Forelimb muscle (tissue), 1 donor: ENCODE data around the gene ZNF423. TPM values are rescaled to one million over a fixed set of nuclear protein-coding genes. Genes with fewer than 3 reads are reported as not detected.

ENCODE experiments used
- DNase-seq: peaks from one replicate; pipeline ENCODE4 v3.0.0-alpha.2; 2013; ENCODE audit warnings: low read depth
- polyA plus RNA-seq: library from polyadenylated mRNA; unstranded; fragments of 120-200 nt; gene quantifications from one replicate; pipeline ENCODE4 v1.2.1, GENCODE V29; 2013; ENCODE audit not compliant: insufficient read length

ZNF423 gene
- polyA plus RNA-seq, 1 donor, result 26.2 TPM

DNA sequence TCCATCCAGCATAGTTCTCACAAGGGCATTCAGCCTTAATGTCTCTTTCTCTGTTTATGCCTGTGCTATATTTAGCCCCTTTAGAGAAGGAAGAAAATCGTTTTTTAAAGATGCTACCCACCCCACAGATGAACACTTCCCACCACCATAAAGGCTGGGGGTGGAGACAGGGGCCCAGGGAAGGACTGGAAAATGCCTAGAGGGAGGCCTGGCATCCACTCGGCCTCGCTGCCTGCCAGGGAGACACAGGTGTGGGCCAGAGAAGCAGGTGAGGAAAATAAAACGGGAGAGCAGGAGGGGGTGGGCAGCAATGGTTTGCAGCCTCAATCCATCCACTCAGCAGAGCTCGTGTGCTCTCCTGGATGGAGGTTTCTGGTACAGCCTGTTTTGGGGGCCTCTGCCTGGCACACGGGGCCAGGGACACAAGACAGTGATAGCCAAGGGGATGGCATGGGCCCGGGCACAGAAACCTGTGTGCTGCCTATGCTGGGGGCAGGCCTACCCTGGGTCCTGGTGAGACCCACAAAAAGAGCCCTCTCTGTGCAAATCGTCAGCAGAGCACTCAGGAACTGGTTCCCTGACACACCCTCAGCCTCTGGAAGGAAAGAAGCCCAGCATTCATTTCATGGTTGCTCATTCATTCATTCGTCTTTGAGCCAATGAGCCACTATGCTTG lies 360.9 kb downstream of the ZNF423 start:
- DNase-seq, result no peak

DNA sequence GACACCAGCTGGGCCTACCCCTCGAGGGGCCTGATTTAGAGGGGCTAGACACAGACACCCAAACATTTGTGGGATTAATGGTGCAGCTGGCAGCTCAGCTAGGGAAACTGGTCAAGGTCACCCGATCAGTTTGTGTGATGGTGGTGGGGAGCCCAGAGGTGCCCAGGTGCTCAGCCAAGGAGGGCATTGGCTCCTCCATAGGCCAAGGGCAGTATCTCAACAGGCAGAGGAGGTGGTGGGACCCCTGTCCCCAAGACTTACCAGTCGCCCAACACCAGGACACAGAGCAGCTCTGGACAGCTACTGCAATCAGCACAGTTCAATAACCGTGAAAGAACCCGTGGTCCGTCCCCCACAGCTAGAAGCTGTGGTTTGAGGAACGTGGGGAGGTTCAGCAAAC lies 361.4 kb downstream of the ZNF423 start:
- no peak for DNase-seq

DNA sequence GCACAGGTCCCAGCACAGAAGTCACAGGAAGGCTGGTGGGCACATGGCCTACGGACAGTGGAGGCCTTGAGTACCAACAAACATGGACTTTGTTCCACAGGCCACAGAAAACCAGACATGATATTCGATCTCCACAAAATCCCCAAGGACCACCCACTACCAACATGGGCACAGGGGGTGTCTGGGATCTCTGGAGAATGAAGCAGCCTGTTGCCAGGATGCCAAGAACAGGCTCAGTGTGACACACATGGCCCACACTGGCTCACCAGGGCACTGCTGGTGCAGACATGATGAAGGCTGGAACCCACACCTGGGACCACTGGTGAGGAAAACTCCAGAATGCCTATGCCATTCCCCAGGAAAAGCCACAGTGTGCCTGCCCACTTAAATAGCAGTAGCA lies 362.1 kb downstream of the ZNF423 start:
- no peak for DNase-seq

DNA sequence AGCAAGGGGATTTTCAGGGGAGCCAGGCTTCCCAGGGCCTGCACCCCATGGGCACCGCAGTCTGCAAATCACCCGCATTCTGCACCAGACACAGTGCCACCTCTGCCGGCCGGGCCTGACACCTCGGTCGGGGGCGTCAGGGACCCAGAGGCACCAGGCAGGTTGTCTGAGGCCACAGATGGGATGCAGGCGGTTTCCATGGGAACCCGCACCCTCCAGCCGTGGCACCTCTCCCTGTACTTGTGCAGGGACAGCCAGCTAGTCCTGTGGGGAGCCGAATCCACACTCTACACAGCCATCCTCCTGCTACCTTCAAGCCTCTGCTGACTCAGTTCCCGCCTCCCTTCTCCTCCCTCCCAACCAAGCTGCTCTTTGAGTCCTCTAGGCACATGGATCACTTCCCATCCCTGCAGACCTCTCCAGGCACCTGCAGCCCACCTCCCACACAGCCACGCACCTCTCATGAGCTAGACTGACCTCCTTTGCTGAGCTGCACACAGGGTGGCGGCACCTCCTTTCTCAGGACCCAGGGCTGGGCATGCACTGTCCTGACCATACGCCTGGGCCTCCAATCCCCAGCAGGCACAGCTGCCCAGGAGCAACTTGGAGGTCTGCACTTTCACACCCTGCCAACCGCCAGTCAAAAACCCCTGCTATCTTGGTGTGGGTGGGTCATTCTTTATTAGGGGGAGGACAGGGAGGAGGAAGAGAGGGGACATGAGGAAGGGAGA lies 362.9 kb downstream of the ZNF423 start:
- no peak for DNase-seq

DNA sequence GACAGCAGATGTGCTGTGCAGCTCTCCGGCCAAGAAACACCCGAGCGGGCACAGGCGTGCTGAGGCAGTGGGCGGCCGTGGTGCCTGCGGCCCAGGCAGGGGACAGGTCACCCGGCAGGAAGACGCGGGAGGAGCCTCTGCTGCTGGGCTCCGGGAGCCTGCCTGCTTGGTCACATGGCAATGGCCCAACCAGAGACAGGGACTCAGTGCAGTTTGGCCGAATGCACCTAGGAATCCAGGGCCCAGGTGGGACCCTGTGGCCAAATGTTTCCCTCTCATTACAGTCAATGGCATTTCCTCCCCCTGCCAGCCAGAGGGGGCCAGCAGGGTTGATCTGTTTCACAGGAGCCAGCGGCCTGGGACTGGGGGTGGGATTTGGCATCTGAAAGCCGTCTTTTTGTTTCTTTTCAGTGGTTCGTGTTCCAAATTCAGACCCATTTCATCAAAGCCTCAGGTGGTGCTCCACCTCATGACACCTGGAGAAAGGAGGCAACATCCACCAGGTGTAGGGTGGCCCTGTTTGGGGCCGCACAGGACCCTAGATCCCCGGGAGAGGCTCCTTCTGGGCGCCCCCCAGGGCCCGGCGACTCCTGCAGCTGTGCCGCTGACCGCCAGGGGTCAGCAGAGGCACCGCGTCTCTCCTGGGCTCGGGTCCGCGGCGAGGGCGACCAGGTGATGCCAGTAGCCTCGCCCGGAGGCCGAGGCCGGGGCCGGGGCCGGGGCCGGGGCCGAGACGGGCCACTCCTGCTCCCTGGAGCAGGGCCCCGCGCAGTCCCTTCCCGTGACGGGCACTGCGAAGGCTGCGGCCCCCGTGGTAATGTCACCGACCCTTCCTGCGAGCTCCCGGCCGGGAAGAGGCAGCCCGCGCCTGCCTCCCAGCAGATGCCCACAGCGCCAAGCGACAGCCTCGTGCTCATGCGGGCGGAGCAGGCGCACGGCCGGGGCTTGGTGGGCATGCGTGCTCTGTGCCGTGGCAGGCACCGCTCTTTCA lies 363.8 kb downstream of the ZNF423 start:
- DNase-seq, result no peak

DNA sequence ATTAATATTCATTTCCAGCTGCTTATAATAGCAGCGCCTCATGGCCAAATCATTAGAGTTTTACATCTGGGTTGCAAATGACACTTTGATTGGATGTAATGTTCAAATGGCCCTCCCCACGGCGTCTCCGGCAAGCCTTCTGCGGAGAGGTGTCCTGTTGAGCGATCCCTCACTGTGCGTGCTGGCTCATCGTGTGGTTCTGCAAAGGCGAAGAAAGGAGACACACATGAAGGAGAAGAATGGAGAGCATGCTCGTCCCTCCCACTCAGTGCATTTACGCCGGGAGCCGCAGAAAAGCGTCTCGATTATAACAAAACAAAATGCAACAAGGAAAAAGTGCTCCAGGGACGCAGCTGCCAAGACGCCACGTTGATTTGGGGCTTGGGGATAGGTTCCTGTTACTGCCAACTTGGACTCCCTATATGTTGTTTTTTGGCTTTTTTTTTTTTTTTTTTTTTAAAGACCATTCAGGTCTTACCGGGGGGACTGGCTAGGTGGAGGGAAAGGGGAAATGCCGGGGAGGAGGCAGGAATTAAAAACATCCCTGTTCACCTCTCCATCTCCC lies 364.7 kb downstream of the ZNF423 start:
- no peak for DNase-seq

DNA sequence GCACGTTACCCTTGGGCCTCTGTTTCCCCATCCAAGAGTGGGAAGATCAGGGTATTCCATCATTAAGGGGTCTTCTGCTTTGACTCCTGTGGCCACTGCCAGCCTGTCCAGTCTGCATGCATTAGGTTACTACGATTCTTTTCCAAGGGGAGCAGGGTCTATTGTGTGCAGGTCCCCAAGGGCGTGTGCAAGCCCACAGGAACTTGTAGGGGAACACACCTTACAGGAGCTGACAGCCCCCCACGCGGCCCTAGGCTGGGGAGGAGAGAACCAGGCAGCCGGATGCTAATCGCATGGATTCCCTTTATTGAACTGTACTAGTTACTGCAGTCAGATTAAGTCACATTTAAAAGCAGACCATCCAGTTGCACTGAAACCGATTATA lies 365.6 kb downstream of the ZNF423 start:
- DNase-seq, result no peak

DNA sequence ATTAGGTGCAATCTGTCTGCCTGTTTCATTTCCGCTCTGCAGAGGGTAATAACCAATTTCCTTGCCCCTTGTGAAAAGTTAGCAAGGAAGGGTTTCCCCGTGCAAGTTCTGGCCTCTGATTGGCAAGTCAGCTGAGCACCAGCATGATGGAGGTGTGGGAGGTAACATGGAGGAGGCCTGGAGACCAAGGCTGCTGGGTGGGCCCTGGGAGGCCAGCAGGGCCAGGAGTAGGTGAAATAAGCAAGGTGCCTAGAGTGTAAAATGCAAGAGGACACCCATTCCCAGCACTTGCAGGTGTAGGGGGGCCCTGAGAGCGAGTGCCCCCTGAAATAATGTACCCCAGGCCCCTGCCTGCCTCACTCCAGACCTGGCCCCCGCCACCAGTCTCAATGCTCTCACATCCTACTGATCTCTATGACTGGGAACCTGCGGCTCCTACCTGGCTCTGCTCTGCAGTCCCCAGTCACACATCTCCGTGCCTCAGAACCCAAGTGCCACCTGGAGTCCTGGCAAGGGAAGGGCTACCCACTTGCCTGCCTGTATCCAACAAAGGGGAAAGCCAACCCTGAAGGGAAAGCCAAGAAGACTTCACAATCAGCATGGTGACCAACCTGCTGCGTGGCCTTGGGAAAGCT lies 366.1 kb downstream of the ZNF423 start:
- DNase-seq, result no peak

DNA sequence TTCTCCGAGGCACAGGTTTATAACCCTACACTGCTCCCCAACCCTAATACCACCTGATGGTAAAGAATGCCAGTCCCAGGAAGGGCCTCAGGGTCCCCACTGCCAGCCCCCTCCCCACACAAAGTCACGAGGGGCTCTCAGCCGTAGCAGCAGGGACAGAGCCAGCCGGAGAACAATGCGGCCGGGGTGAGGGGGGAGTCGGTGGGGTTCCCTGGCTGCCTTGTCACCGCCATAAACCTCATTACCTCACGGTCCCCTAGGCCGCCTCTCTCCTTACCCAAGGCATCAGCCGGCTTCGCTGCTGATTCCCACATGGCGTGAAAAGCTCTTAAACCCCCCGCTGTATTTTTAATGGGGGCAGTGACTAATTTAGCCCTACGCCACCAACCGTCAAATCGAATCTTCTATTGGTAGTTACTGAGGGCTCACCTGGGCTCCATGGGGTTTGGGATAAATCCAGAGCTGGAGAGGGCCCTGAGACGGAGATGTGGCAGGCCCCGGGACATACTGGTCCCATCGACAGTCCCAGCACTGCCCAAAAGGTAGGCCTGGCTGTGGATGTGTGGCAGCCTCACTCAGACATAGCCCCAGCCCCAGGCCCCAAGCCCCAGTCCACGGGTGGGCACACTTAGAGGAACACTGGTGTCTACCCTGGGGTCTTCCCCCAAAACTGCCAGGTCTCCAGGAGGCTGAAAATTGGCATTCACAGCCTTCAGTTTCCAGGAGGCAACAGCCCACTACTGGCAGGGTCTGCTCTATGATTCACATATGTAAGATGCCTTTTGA lies 367.0 kb downstream of the ZNF423 start:
- DNase-seq, result no peak

DNA sequence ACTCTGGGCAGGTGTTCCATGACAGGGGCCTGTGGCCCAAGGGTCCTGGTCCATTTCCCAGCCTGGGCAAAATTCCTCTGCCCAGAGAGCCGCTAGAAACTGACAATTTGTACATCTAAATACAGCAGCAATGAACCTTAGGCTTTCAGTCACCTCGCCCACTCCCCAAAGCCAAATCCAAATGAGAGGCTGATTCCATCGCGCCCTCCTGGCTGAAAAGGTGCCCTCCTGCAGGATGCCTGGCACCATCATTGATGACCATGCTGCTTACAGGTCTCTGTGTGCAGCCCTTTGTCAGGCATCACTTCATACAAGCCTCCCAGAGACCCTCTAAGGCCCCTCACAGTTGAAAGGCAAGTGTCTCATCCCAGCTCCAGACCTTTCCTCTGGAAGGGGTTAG lies 367.6 kb downstream of the ZNF423 start:
- no peak for DNase-seq

DNA sequence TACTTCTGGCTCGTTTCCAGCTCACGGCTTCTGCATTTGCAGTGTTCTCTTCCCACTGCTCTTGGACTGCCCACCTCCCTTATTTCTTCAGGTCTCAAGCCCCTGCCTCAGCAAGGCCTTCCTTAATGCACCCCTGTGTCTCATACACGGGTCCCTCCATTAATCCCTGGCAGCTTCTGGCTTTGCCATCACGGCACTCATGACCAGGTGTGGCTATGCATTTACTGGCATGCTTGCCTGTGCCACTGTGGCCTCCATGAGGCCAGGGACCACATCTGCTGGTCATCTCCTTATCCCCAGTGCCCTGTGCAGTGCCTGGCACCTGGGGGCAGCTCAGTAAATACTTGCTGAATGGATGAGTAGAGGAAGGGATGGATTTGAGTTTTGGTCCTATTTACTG lies 368.2 kb downstream of the ZNF423 start:
- DNase-seq, result no peak

DNA sequence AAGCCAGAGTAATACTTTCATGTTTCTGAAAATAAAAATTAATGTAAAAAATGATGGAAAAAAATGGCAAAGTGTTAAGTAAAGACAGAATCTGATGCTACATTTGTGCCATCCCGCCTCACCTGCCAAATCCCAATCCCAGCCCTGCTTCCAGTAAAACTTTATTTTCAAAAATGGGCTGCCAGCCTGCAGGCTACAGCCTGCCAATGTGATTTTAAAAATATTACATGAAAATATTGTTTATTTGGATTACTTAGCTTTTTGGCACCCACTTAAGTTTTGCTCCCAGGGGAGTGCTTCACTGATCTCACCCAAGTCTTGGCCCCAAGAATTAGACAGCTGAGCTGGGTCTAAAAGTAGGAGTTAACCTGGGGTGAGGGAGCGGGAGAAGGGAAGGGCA lies 369.5 kb downstream of the ZNF423 start:
- DNase-seq, result no peak

DNA sequence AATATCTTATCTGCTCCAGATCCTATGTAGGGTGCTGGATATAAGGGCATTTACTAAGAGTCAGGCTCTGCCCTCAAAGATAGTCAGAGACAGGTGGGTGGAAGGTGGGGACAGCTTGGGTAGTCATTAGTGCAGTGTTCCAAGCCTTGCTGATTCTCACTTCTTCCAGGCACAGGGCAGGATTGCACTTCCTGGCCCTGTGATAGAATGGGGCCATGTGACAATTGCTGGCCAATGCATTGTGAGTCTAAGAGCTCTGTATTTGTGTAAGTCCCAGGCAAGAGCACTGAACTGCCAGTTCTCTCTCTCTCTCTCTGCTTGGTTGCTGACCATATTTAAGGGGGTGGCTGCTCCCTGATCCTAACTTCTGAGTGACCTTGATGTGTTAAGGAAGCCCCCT lies 370.2 kb downstream of the ZNF423 start:
- no peak for DNase-seq

DNA sequence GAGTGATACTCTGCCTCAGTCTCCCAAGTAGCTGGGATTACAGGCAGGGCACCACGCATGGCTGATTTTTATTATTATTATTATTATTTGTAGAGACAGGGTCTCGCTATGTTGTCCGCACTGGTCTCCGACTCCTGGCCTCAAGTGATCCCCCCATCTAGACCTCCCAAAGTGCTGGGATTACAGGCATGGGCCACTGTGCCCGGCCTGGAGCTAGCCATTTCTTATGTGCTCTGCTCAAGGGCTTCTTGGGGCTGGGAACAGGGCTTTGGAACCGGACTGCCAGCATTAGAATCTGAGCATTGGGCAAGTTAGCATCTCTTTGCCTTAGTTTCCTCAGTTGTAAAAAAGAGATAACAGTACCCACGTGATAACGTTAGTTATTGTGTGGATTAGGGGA lies 371.0 kb downstream of the ZNF423 start:
- DNase-seq, result no peak

DNA sequence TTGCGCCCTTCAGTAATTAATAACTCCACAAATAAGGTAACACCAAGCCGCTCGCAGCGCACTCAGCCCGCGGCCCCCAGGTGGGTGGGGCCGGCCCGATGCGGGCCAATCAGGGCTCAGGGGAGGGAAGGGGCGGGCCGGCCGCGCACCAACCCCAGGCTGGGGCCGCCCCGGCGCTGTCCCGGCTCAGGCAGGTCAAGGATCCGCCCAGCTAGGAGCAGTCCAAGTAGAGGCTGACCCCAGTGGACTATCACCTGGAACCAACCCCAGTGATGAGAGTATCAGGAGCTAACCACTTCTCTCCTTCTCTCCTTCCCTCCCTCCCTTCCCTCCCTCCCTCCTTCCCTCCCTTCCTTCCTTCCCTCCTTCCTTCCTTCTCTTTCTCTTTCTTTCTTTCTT lies 371.5 kb downstream of the ZNF423 start:
- no peak for DNase-seq

DNA sequence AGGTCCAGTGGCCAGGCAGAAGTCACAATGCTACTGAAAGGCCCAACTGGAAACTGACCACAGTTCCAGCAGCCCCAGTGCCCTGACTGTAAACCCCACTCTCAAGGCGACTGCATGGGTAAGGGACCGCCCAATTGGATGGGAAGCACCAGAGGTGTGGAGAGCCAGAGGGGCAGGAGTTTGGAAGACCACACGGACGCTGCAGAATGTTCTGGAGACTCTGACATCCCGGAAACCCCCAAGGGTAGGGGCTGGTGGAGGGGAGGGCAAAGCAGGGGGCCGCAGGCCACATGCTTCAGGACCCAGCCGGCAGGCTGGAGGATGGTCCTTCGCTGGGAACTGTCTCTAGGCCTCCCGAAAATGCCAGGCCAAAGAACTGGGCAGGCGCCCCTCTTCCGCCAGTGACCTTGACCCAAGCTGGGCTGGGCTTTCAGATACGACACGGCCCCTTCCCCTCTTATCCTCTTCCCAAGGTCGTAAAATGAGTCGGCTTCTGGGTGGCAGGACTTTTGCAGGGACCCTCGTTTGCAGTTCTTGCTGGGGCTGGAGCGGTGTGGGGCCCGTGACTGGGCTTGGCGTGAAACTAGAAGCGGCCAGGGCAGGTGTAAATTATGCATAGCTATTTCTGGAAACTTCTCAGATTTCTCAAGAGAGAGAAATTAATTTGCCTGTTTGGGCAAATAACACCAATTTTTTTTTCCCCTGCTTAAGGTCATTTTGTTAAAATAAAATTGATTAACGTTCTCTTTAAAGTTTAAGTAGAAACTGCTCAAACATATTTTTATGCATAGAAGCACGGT lies 372.1 kb downstream of the ZNF423 start:
- no peak for DNase-seq

DNA sequence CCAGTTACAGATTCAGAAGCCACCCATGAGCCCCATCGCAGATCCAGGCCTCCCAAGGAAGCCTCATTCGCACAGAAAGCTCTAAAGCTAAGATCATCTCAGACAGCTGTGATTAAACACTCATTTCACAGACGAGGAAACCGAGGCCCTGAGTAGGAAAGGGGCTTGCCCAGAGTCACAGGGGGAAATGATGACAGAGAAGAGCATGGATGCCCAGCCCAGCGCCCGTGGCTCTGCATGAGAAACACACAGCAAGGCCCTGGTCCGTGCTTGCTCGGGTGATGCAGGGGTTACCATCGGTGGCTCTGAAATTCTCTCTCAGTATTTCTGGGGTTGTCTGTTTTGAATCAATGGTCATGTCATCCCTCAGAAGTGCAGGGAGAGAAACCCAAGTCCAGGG lies 372.7 kb downstream of the ZNF423 start:
- no peak for DNase-seq

DNA sequence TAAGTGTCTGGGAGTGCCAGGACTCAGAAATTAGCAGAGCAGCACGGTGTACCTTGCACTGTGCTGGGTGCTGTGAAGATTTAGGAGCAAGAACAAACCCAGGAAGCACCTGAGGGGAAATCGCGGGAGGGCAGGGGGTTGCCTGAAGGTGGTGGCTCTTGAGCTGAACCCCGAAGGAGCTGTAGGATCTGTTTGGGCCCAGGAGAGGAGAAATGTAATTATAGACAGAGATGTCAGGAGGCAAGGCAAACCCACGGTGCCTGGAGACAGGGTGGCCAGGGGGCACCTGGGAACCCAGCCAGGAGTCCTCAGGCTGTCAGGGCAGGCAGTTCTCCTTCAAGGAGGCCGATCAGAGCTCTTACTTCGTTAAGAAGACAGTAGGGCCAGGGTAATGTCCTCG lies 373.2 kb downstream of the ZNF423 start:
- no peak for DNase-seq

DNA sequence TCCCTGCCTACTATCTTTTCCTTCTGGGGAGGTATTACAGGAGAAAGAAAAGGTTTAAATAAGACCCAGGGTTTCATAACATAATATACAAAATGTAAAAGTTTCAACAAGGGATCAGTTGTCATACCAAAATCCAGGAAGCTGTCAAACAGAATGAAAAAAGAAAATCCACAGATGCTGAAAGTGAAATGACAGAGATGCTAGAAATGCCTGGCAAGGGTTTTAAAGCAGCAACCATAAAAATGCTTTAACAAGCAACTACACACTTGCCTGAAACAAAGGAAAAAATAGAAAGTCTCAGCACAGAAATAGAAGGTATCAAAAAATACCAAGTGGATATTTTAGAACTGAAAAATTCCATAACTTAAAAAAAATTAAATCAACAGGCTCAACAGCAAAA lies 377.3 kb downstream of the ZNF423 start:
- DNase-seq, result no peak

DNA sequence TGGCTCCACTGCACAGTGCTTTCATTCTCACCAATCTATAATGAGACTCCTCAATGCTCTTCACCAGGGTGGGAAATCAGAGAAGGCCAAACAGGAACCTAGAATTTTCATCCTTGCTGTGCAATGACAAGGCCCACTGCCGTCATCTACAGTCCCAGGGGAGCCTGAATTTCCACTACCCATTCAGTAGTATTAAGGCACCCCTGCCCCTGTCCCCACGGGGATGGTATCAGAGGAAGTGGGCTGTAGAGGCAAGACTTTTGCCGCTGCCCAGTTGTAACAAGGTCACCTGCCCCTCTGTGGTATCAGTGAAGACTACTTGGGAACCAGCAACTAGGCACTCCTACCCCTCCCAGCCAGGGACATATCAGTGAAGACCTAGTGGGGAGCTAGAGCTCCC lies 377.8 kb downstream of the ZNF423 start:
- DNase-seq, result no peak
